SK-N-SH treated with all-trans-retinoic acid at 6 μM for 48 hours (cell line): ENCODE results near the gene DNAJC27.

ENCODE experiments used
- ATAC-seq: fragments of 200-7000 bp; cut with Tn5 transposase; 3 replicates; pipeline ENCODE4 v1.9.1; 2020; ENCODE audit warnings: mild to moderate bottlenecking, moderate library complexity
- ARNTL ChIP-seq: fragments of 450-650 bp; formaldehyde crosslinking; IDR thresholded peaks from 2 replicates; pipeline ENCODE4 v1.5.0; 2020; ENCODE audit warnings: low read depth, mild to moderate bottlenecking, moderate library complexity, borderline replicate concordance
- BACH2 ChIP-seq: fragments of 250-450 bp; sonication (Bioruptor Pico); IDR thresholded peaks from 2 replicates; pipeline ENCODE4 v1.9.0; 2021; ENCODE audit warnings: mild to moderate bottlenecking, borderline replicate concordance
- CREB5 ChIP-seq: fragments of 250-450 bp; sonication (Bioruptor Pico); IDR thresholded peaks from 2 replicates; pipeline ENCODE4 v1.5.1; 2020; ENCODE audit warnings: low read depth, mild to moderate bottlenecking, moderate library complexity
- CSDC2 ChIP-seq: fragments of 250-450 bp; sonication (Bioruptor Pico); IDR thresholded peaks from 2 replicates; pipeline ENCODE4 v1.5.0; 2020; ENCODE audit warnings: mild to moderate bottlenecking, moderate library complexity
- CSRNP3 ChIP-seq: fragments of 250-450 bp; sonication (Bioruptor Pico); IDR thresholded peaks from 2 replicates; pipeline ENCODE4 v1.5.1; 2021; ENCODE audit warnings: mild to moderate bottlenecking, moderate library complexity
- ESRRG ChIP-seq: fragments of 250-450 bp; sonication (Bioruptor Pico); IDR thresholded peaks from 2 replicates; pipeline ENCODE4 v1.6.1; 2021; ENCODE audit warnings: mild to moderate bottlenecking
- GLIS3 ChIP-seq: fragments of 250-450 bp; sonication (Bioruptor Pico); IDR thresholded peaks from 2 replicates; pipeline ENCODE4 v1.5.0; 2020; ENCODE audit warnings: mild to moderate bottlenecking, moderate library complexity
- ISL1 ChIP-seq: fragments of 250-450 bp; sonication (Bioruptor Pico); IDR thresholded peaks from 2 replicates; pipeline ENCODE4 v2.1.2; 2022; ENCODE audit warnings: mild to moderate bottlenecking, moderate library complexity
- OSR1 ChIP-seq: fragments of 250-450 bp; sonication (Bioruptor Pico); IDR thresholded peaks from 2 replicates; pipeline ENCODE4 v1.8.0; 2022; ENCODE audit warnings: moderate library complexity, mild to moderate bottlenecking, inconsistent platforms
- PPARA ChIP-seq: fragments of 250-450 bp; sonication (Bioruptor Pico); IDR thresholded peaks from 2 replicates; pipeline ENCODE4 v1.5.0; 2020; ENCODE audit warnings: mild to moderate bottlenecking, borderline replicate concordance
- RARB ChIP-seq: fragments of 250-450 bp; sonication (Bioruptor Pico); IDR thresholded peaks from 2 replicates; pipeline ENCODE4 v1.8.0; 2021; ENCODE audit warnings: mild to moderate bottlenecking, moderate library complexity
- SNAI2 ChIP-seq: fragments of 250-450 bp; sonication (Bioruptor Pico); IDR thresholded peaks from 2 replicates; pipeline ENCODE4 v1.5.0; 2020; ENCODE audit warnings: mild to moderate bottlenecking, moderate library complexity
- TCF4 ChIP-seq: fragments of 250-450 bp; sonication (Bioruptor Pico); IDR thresholded peaks from 2 replicates; pipeline ENCODE4 v1.8.0; 2021; ENCODE audit warnings: mild to moderate bottlenecking, moderate library complexity, borderline replicate concordance
- TOX ChIP-seq: fragments of 250-450 bp; sonication (Bioruptor Pico); IDR thresholded peaks from 2 replicates; pipeline ENCODE4 v1.8.0; 2021; ENCODE audit warnings: mild to moderate bottlenecking, moderate library complexity, borderline replicate concordance
- TSHZ2 ChIP-seq: fragments of 250-450 bp; sonication (Bioruptor Pico); IDR thresholded peaks from 2 replicates; pipeline ENCODE4 v1.5.0; 2020; ENCODE audit warnings: mild to moderate bottlenecking, moderate library complexity
- ZC3H10 ChIP-seq: fragments of 250-450 bp; sonication (Bioruptor Pico); IDR thresholded peaks from 2 replicates; pipeline ENCODE4 v1.5.1; 2021; ENCODE audit warnings: mild to moderate bottlenecking, moderate library complexity
- ZFP3 ChIP-seq: fragments of 250-450 bp; sonication (Bioruptor Pico); IDR thresholded peaks from 2 replicates; pipeline ENCODE4 v1.5.0; 2020; ENCODE audit warnings: mild to moderate bottlenecking, moderate library complexity
- ZFP30 ChIP-seq: fragments of 450-650 bp; formaldehyde crosslinking; IDR thresholded peaks from 2 replicates; pipeline ENCODE4 v1.5.0; 2022; ENCODE audit warnings: mild to moderate bottlenecking, moderate library complexity
- ZNF565 ChIP-seq: fragments of 450-650 bp; formaldehyde crosslinking; conservative IDR thresholded peaks from 2 replicates; pipeline ENCODE4 v1.5.0; 2020; ENCODE audit warnings: low read depth, mild to moderate bottlenecking, moderate library complexity
- ZNF70 ChIP-seq: fragments of 450-650 bp; formaldehyde crosslinking; IDR thresholded peaks from 2 replicates; pipeline ENCODE4 v1.5.0; 2020; ENCODE audit warnings: mild to moderate bottlenecking, moderate library complexity
- ZNF8 ChIP-seq: fragments of 450-650 bp; formaldehyde crosslinking; IDR thresholded peaks from 2 replicates; pipeline ENCODE4 v1.5.0; 2020; ENCODE audit warnings: mild to moderate bottlenecking, moderate library complexity
- TF ChIP-seq, protein P1 (sequence below): fragments of 250-450 bp; sonication (Bioruptor Pico); IDR thresholded peaks from 2 replicates; pipeline ENCODE4 v1.8.0; 2021; ENCODE audit warnings: low read depth, mild to moderate bottlenecking, moderate library complexity, borderline replicate concordance

DNAJC27 gene

GRCh38 chr2:24920098-24920808, 51.5 kb downstream of the DNAJC27 start, which contains the start of gene ADCY3:
TSS of gene ADCY3 (minus strand) at chr2:24920237. CDS start at chr2:24918987, 1,250 bp downstream.
- peak; percentile 74 for ATAC-seq

GRCh38 chr2:24919506-24920097, 52.2 kb downstream of the DNAJC27 start:
- TF ChIP-seq TCF4 (CRISPR knock-in tag), result no peak
- TF ChIP-seq ZC3H10 (CRISPR knock-in tag), result no peak
- no peak for TF ChIP-seq PPARA
- no peak for TF ChIP-seq ESRRG (CRISPR knock-in tag)
- TF ChIP-seq TSHZ2 (CRISPR knock-in tag), result peak; percentile 42; the same call in 1 of the 2 replicates
- no peak for TF ChIP-seq SNAI2 (CRISPR knock-in tag)
- peak; percentile 28 for ATAC-seq

More at GRCh38 chr2:24920098-24920808, 51.5 kb downstream of the DNAJC27 start, which contains the start of gene ADCY3:
- TF ChIP-seq OSR1 (CRISPR knock-in tag) (no peak), ZNF70 (CRISPR knock-in tag) (no peak)

DNA sequence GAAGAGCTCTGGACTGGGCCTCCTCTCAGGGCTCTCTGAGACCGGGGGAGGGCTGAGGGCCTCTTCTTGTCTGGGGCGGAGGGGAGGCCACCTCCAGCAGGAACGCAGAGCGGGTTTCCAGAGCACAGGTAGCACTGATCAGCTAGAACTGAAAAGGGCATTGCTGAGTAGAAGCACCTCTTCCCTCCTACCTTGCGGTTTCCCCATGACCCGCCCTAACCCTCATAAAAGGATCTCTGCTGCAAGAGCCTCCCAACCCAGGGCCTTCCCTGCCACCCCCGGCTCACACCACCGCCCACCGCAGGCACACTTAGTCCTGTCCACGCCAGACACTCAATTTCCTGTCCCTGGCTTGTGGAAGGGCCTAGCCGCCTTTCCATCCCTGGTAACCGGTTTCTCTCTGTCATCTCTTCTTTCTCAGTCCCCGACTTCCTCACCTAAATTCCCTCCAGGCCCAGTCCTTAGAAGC, 52.7 kb downstream of the DNAJC27 start:
- ATAC-seq, result peak; percentile 7
- TF ChIP-seq TSHZ2 (CRISPR knock-in tag) (no peak), ZNF8 (no peak), ZNF70 (CRISPR knock-in tag) (no peak), ISL1 (CRISPR knock-in tag) (no peak), ZFP3 (CRISPR knock-in tag) (no peak), TOX (CRISPR knock-in tag) (no peak), ZNF565 (no peak), ZC3H10 (CRISPR knock-in tag) (no peak), SNAI2 (CRISPR knock-in tag) (no peak), ARNTL (CRISPR knock-in tag) (no peak), CSDC2 (CRISPR knock-in tag) (no peak), CREB5 (CRISPR knock-in tag) (no peak), OSR1 (CRISPR knock-in tag) (no peak), RARB (CRISPR knock-in tag) (no peak), BACH2 (CRISPR knock-in tag) (no peak), CSRNP3 (no peak), ZFP30 (CRISPR knock-in tag) (no peak), GLIS3 (CRISPR knock-in tag) (no peak)
- TF ChIP-seq, protein P1, sequence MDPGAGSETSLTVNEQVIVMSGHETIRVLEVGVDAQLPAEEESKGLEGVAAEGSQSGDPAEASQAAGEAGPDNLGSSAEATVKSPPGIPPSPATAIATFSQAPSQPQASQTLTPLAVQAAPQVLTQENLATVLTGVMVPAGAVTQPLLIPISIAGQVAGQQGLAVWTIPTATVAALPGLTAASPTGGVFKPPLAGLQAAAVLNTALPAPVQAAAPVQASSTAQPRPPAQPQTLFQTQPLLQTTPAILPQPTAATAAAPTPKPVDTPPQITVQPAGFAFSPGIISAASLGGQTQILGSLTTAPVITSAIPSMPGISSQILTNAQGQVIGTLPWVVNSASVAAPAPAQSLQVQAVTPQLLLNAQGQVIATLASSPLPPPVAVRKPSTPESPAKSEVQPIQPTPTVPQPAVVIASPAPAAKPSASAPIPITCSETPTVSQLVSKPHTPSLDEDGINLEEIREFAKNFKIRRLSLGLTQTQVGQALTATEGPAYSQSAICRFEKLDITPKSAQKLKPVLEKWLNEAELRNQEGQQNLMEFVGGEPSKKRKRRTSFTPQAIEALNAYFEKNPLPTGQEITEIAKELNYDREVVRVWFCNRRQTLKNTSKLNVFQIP (CRISPR knock-in tag), result no peak
